H54 (cell line): Measurements from ENCODE around the gene MAGI1.

ENCODE experiments used
- DNase-seq: peaks from one replicate; pipeline ENCODE4 v3.0.0; 2011; ENCODE audit warnings: low spot score, mixed read lengths; ENCODE audit not compliant: insufficient read length
- FAIRE-seq: peaks from 3 replicates; lab custom pipeline; 2011; peaks lifted over from hg19 to GRCh38; lab: Jason Lieb, UNC
- POLR2A ChIP-seq: IDR thresholded peaks from 2 replicates; pipeline ENCODE4 v1.6.1; 2011; ENCODE audit warnings: low read depth, mild to moderate bottlenecking, low read length

The MAGI1 gene

DNA sequence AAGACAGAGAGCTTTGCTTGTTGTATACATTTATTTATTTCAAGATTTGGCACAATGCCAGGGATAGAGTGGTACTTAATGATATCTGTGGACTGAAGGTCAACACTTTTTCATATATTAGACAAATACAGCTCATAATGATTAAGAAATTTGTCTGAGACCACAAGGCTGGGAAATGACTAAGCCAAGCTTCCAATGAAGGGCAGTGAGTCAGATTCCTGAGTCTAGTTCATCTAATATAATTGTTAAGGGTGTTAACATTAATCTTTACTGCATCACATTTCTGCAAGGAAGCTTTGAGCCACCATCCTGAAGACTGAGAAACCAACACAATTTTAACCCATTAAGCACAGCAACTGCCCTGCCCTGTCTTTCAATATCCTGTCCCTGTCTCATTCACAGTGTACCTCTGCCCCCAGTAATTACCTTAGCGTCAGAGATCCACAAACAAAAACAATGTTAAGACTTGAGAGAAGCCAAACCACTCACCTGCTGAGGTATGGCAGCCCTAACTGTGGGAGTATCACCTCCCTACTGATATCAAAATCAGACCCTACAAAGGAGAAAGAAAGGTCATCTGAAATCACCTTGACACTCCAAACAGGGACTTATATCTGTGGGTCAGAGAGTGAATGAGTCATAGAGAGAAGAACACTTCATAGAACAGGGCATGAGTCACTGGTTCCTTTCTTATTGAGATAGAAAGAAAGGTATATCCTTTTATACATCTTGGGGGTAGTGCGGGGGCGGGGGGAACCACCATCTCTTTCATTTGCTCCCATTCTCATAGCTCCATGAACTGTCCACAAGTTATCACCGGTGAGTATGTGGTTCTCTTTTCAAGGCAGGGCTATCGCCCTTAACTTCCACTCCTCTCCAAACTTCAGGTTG lies 74.7 kb downstream of the MAGI1 start:
- DNase-seq (no peak), FAIRE-seq (peak; percentile 33)
- TF ChIP-seq POLR2A: no peak

DNA sequence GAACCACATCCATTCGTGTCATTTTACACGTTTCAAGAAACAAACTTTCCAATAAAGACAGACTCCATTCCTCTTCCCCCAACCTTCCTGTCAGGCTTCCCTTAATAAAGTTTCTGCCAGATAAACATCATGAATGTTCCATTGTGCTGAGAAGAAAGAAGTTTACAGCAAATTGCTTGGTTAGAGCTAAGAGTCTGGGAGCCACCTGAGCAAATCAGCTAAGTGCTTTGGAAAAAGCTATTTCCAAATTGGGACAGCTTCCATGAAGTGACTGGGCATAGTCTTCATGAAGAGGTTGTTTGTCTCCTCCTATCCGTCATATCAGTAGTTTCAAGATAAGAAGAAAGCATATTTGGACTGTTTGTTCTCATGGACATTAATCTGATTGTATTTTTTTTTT lies 77.0 kb downstream of the MAGI1 start:
- no peak for FAIRE-seq
- DNase-seq: no peak

DNA sequence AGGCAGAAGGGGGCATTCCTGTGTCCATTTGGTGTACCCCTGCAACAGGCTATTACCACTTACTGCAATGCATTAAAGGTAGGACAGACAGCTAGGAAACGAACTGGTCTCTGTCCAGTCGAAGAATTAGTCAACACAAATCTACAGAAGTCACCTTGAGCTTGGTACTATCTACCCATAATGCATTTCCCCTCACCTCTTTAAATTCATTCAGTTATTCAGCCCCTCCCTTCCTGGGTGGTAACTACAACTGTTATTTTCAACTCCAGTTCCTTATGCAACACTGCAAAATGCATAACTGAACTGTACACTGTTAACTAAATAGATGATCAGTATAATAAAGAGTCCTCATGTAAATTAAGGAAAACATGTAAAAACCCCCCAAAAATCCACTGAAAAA lies 77.6 kb downstream of the MAGI1 start:
- FAIRE-seq (no peak), DNase-seq (no peak)
- no peak for TF ChIP-seq POLR2A

More for the DNA sequence above, 77.0 kb downstream of the MAGI1 start:
- TF ChIP-seq POLR2A: no peak

GRCh38 chr3:65960087-65960486 lies 78.6 kb downstream of the MAGI1 start:
- no peak for DNase-seq
- no peak for FAIRE-seq
- no peak for TF ChIP-seq POLR2A

DNA sequence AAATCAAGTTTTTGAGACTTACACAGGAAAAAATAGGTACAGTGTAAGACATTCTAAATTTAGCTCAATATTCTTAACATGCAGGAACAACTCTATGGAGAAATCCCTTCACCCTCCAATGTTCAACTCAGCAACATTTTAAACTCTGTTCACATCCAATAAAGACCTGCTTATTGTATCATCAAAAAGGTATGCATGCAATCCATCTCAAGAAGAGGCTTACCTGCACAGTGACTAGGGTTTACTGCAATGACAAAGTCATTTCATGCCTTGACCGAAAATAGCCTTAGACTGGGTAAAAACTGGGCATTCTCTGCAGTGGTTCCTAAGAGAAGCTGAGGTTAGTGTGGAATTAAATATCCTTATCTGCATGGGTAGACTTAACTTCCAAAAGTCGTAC lies 80.5 kb downstream of the MAGI1 start:
- FAIRE-seq (no peak), DNase-seq (no peak)
- TF ChIP-seq POLR2A: no peak

DNA sequence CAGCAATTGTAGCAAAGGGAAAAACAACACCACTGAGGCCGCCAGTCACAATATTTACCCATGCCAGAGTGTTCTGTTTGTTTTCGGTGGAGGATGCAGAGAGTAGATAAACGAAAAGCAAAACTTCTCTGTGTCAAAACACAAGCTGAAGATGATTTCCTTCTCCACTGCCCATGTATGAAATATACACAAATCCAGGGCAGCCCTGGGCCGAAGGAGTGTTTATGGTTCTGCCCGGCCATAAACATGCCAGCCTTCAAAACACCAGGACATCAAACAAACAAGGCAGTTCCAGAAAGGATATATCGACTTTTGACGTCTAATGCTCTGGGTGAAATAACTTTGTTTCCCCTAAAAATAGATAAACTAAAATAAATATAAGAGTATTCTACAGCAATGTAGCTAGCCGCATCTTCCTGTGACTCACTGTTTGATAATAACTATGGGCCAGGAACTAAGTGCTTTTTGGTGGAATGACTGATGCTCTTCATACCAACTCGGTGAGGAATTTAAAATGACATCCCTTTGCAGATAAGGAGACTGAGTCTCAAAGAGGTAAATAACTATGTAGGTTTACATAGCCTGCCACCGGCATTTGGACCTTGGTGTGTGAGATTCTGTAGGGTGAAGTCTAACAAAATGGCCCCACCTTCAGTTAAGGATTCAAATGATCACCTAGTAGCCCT lies 82.8 kb downstream of the MAGI1 start:
- no peak for DNase-seq
- no peak for FAIRE-seq

GRCh38 chr3:65953881-65954733 lies 84.6 kb downstream of the MAGI1 start:
- TF ChIP-seq POLR2A: no peak
- DNase-seq (no peak), FAIRE-seq (no peak)

More for the DNA sequence above, 82.8 kb downstream of the MAGI1 start:
- TF ChIP-seq POLR2A: no peak

GRCh38 chr3:65953301-65953812 lies 85.4 kb downstream of the MAGI1 start:
- no peak for DNase-seq
- TF ChIP-seq POLR2A: no peak
- FAIRE-seq: no peak

DNA sequence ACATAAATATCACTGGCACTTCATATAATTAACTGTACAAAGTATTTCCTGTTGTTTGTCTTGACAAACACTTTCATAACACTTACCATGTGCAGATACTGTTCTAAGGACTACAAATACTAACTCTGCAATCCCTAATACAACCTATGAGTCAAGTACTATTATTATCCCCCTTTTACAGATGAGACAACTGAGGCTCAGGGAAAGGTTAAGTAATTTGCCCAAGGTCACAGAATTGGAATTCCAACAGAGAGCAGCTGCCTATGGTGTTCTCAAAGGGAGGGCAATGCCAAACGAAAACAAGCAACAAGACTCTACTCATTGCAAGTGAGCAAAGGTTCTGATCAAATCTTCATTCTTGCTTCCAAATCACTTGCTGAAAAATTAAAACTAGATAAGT lies 85.9 kb downstream of the MAGI1 start:
- FAIRE-seq: no peak
- TF ChIP-seq POLR2A: no peak
- DNase-seq: no peak

- FAIRE-seq (no peak), DNase-seq (no peak)
- no peak for TF ChIP-seq POLR2A
Measured at GRCh38 chr3:65951836-65952505, 86.7 kb downstream of the MAGI1 start.

DNA sequence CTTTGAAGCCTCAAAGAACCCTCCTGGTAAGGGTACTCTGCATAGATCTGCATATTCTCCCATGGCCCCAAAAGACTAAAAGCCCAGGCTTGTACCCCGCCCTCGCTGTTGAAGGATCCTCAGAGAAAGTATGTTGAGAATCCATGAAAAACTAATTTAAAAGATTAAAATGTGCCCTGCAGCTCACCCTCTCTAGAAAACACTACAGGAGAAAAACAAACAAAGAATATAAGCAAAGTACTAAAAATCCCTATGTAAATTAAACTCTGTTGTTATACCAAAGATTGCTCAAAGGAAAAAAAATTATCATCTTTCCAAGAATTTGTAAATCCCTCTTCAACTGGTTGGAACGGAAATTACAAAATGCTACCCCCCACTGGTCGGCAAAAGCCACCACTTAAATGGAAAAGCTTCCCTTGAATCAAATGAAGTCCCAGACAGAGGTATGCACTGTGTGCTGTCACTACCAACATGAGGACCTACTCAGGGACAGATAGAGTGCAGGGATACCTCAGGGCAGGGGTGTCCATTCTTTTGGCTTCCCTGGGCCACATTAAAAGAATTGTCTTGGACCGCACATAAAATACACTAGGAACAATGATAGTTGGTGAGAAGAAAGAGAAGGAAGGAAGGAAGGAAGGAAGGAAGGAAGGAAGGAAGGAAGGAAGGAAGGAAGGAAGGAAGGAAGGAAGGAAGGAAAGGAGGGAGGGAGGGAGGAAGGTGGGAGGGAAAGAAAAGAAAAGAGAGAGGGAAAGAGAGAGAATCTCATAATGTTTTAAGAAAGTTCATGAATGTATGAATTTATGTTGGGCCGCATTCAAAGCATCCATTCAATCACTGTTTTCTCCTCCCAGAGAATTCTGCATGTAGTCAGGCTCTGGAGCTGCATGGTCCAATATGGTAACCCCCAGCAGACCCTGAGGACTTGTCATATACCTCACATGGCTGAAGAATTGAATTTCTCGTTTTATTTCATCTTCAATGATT lies 88.1 kb downstream of the MAGI1 start:
- DNase-seq: no peak
- FAIRE-seq: no peak
- TF ChIP-seq POLR2A: no peak

DNA sequence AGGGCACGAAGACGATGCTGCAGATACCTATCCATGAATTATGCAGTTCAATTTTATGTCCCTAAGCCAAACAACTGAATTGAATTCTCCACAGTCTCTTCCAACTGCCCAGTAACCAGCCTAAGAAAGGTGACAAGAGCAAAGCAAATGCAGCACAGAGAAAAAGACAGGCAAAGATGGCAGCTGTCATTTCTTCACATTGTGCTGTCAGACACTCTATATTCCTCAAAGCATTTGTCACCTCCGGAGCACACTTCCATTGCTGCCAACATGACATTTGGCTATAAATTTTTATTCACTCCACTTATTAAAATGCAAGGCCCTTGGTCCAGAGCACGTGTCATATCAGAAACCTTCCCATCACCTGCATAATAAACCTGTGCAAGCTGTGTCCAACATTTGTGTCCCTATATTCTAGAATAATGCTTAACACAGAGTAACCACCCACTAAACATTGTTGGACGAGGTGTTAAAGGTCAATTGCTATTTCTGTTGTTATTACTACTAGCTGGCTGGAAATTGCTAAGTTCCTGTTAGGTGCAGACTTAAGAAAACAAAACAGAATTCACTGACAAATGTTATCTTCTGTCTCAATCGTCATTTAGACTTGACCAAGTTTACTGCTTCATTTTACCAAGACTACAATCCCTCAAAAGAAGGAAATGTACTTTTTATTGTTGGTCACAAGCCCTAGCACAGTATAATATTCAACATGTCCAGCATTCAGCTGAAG lies 89.7 kb downstream of the MAGI1 start:
- TF ChIP-seq POLR2A: no peak
- DNase-seq (no peak), FAIRE-seq (no peak)
